Stimulated activated CD8-positive, alpha-beta memory T cell treated with anti-CD3 and anti-CD28 coated beads, Interleukin-15, amount 100 ng/mL, for 48 hours (primary cell): ENCODE data around the gene HESX1.
A peak's percentile ranks its signal among the peaks of the same experiment; 100 is the strongest.

Experiments used
- DNase-seq, 2 donors: peaks; one replicate each; pipeline ENCODE4 v3.0.0-alpha.2; 2020; ENCODE audit warnings: low read depth in 2 of 2

Gene HESX1

GRCh38 chr3:57199895-57200297 is at the start of gene HESX1:
TSS of gene HESX1 (minus strand) at chr3:57199978. CDS start at chr3:57199918, 60 bp downstream.
- no peak for DNase-seq

- DNase-seq, result no peak
Measured at GRCh38 chr3:57244946-57245345, 45.2 kb upstream of the HESX1 start.

DNA sequence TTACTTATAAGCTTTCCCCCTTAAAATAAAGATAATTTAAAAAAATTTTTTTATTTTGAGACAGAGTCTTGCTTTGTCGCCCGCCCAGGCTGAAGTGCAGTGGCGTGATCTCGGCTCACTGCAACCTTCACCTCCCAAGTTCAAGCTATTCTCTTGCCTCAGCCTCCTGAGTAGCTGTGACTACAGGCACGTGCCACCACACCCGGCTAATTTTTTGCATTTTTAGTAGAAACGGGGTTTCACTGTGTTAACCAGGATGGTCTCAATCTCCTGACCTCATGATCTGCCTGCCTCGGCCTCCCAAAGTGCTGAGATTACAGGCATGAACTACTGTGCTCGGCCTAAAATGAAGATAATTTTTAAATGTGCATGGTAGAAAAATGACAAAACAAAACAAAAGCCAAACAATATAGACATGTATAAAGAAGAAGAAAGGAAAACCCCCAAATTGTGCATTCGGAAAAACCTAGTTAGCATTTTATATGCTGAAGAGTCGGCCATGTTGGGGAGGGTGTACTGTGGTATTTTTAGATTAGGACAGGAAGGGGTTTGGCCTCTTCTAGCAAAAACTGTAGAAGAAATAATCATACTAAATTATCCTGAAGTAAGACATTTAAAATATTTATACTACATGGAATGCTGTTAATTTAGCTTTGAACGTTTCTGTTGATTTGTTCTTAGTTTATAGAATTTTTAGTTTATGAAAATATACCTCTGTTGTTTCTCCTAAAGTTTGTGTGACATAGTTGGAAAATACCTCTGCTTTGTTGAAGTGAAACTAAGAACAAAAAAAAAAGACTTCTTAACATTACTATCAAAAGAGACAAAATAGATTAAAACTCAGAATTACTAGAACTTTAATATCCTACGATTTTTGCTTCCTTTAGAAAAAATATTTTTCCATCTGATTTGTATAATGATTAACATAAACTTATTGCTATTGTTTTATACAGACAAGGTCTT is 35.1 kb upstream of the HESX1 start:
- DNase-seq, result no peak

DNA sequence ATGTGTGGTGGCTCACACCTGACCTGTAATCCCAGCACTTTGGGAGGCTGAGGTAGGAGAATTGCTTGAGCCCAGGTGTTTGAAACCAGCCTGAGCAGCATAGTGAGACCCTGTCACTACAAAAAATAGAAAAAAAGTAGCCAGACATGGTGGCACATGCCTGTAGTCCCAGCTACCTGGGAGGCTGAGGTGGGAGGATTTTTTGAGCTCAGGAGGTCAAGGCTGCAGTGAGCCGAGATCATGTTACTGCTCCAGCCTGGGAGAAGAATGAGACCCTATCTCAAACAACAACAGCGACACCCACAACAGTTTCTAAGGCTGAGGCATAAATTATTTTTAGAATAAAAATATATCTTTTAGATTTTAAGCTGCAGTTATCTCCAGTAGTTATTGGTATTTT is 34.0 kb upstream of the HESX1 start:
- DNase-seq, result no peak

GRCh38 chr3:57230006-57230405 is 30.2 kb upstream of the HESX1 start:
- no peak for DNase-seq

DNA sequence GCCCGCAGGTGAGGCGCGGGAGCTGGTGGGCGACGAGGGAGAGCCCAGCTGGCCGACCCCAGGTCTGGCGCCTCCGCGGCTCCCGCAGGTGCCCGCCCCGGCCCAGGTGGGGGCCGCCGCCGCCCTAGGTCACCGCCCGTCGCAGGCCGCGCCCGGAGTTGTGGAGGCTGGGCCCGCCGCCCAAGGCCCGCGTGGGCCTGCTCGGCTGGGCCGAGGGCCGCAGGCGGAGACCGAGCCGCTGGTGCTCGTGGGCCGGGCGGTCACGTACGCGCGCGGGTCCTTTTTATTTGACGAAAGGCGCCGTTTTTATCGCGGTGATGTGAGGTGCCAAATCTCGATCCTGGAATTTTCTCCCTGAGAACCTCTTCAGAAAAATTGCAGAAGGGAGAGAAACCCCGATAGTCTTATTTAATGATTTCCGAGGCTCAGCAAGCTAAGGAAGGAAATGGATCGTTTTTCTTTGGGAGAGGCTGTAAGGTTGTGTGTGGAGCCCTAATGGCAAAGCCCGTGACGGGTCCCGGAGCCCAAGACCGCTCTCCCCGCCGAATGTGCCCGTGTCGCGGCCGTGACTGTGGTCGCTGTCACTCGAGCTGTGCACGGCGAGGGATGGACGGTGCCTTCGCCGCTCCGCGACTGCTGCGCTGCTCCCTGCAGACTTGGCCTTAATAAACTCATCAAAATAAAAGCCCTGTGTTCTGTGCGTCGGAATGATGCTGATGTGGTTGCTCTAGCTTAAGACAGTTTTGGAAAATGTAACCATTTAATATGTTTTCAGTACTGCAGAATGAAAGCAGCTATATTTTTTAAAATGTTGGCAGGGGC is 28.4 kb upstream of the HESX1 start:
- DNase-seq, result peak in 1 of 2 donors; percentile 15

DNA sequence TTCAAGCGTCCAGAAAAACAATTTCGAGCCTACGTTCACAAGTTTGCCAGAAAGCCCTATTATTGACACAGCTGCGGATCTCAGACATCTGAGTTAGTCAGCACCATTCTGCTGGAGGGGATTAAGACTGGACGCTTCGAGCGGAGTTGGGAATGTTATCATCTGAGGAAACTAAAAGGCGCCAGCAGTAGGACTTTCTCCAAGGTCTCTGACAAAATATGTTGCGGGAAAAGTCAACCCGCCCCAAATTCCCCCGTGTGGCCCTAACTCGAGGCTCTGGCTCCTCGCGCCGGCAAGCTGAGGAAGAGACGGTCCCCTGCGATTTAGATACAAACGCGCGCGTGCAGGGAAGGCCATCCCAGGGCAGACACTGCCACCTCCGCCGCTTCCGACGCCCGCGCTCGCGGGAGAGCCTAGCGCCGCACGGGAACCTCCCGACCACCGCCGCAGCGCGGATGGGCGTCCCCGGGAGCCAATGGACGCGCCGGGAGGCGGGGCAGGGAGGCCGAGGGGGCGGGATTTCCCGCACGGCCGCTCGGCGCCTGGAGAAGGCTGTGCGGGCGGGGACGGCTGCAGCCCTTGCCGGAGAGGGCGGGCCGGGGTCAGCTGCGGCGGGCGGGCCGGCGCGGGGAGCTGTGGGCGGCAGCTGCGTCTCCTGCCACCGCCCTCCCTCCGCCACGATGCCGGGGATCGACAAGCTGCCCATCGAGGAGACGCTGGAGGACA is 27.6 kb upstream of the HESX1 start, which contains the start of gene APPL1:
TSS of gene APPL1 (plus strand) at position 526 of the 726 bp plus-strand sequence. CDS start at position 681, 155 bp downstream.
- DNase-seq, result peak; percentile 90

DNA sequence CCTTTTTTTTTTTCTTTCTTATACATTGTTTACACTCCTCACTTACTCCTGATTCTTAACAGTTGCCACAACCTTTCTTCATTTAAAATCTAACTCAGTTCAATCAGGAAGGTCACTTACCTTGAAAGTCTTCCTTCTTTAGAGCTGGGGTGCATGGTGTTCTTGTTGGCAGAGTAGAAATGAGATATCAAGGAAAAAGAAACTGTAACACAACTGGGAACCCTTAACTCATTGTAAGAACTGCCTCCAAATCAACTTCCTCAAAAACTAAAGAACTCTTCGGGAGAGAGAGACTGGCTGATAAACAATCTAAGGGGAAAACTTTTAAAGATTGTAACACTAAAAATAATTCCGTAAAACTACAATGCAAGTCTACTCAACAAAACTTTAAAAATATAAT is 26.4 kb upstream of the HESX1 start:
- DNase-seq, result no peak

- DNase-seq, result no peak
Measured at GRCh38 chr3:57224856-57225255, 25.1 kb upstream of the HESX1 start.

DNA sequence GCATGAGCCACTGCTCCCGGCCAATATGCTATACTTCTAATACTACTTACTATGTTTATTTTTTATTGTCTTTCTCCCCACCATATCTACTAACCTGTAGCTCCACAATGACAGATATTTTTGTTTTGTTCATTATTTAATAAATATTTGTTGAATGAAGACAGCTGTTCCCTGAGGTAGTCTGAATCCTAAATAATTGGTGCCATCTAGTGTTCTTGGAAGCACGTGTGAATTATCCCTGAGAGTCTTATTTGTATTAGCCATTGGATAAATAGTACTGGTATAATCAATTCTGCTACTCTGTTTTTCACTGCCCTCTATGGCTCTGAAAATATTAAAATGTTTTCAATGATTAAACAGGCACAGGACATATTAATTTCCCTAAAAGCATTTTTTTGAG is 22.1 kb upstream of the HESX1 start:
- no peak for DNase-seq

DNA sequence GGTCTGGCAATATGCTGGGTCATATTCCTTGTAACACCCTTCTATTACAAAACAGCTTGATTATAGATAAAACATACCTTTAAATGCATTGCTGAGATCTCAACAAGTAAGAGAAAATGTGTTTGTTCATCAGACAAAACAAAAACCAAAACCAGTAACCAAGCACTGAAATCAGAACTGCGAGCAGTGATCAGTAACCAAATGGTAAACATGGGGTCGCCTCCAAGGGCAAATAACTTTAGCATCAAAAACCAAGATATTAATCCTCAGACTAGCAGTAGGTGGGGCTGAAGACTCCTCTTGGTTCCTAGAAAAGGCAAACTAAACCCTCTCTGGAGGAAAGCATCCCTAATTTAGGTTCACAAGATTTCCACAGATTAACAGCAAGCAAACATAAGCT is 6.6 kb upstream of the HESX1 start:
- DNase-seq, result no peak

GRCh38 chr3:57194641-57195040 is 5.1 kb downstream of the HESX1 start:
- no peak for DNase-seq

DNA sequence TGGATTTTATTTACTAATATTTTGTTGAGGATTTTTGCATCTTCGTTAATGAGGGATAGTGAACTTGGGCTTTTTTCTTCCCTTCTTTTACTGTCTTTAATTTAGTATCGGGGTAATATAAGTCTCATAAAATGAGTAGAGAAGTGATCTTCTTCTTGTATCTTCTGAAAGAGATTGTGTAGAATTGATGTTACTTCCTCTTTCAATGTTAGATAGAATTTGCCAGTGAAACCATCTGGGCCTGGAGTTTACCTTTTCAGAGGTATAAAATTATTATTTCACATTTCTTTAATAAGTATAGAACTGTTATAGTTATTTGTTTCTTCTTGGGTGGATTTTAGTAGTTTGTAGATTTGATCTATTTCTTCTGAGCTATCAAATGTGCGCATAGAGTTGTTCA is 7.8 kb downstream of the HESX1 start:
- DNase-seq, result no peak

GRCh38 chr3:57184526-57184925 is 15.3 kb downstream of the HESX1 start:
- no peak for DNase-seq

DNA sequence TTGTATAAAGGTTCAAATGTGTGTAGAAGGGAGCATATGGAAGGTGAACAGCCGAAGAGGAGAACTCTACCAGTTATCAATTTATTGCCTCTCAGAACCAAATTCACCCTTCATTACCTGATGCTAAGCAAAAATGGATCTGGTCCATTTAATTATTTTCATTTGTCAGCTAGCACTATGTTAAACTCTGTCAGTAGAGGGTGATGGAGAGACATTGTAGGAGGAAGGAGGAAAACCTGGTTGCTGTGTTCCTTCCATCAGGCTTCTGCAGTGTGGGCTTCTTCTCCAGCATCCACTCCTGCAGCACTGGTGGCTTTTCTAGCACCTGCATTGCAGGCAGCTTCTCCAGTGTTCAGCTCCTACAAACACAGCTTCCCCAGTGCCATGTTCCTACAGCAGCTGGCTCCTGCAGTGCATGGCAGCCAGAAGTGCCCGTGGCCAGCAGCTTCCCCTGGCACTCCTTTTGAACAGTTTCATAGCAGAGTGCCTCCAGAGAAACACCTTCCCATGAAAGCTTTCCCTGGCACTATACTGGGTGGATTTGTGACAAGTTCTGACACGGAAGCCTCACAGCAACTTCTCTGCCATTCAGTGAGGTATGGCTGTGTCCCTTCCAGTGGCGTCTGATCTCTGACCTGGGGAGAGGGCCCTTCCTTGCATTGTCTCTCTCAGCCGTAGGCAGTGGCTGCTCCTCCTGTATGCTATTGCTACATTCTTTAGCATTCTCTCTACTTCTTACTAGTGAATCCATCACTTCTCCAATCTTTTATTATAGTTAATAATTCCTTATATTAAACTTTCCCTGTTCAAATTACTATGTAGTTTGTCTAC is 20.0 kb downstream of the HESX1 start:
- no peak for DNase-seq

DNA sequence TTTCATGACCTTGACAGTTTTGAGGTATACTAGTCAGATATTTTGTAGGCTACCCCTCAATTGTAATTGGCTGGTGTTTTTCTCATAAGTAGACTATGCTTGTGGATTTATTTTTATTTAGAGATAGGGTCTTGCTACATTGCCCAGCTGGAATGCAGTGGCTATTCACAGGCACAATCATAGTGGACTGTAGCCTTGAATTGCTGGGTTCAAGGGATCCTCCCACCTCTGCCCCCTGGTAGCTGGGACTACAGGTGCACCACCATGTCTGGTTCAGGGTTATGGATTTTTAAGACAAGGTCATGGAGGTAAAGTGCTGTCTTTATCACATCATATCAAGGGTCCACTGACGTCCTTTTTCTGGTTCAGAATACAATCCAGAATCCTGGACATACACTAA is 23.7 kb downstream of the HESX1 start:
- no peak for DNase-seq

DNA sequence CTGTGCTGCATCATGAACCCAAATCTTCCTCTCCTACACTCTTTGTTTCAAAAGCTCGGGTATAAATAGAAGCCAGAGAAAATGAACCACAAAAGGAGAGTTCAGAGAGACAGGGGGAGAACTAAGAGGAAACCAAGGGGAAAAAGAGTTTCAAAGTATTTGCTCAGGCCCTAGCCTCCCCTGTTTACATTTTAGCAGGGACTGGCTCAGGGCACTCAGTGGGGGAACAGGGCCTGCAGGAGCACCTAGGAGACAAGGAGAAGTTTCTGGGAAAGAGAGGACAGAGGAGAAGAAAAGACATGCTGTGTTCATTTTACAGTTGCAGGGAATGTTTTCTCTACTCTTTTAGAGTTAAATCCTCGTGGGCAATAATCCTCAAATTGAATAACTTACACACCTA is 26.1 kb downstream of the HESX1 start:
- DNase-seq, result no peak

DNA sequence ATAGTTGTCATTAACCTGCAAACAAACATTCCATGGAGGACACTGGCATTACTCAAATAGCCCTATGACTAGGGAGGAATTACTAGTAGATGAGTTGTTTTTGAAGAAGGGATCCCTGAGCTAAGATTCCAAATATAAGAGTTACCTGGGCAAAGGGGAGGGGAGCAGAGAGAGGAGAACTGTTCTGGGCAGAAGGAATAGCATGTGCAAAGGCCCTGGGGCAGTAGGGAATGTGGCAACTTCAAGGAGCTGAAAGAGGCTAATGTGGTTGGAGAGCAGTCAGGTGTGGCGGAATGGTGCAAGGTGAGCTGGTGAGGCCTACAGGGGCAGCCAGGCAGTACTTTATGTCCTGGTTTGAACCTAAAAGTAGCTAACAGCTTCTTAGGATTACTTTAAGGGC is 28.8 kb downstream of the HESX1 start:
- no peak for DNase-seq

DNA sequence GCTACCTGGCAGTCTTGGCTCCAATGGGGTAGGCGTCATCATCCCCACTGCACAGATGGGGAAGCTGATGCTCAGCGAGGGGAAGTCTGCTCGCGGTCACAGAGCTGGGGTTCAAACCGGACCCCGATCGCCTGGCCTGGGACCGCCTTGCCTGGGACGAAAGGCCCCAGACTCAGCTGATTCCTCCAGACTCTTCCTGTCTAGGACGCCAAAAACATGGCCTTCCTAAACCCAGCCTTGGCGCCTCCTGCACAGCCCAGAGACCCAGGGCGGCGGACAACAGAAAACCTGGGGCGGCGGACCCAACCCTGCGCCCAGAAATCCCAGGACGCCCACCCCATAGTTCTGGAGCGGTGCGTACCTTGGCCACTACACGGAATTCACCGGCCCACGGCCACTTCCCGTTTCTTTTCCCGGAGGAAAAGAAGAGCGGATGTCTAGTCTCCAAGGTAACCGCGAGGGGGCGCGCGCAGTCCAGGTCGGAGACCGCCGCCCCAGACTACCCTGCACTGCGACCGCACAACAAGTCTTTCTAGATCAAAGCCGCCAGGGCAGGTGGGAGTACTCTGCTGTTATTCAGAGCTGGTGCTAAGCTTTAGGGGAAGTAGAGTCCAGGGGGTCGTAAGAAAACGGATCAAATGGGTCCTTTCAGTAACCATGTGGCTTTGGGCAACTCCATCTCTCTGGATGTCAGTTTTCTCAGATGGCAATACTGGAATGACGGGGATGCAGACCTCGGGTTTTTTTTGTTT is 29.7 kb downstream of the HESX1 start:
- peak; percentile 46 to 55 for DNase-seq

DNA sequence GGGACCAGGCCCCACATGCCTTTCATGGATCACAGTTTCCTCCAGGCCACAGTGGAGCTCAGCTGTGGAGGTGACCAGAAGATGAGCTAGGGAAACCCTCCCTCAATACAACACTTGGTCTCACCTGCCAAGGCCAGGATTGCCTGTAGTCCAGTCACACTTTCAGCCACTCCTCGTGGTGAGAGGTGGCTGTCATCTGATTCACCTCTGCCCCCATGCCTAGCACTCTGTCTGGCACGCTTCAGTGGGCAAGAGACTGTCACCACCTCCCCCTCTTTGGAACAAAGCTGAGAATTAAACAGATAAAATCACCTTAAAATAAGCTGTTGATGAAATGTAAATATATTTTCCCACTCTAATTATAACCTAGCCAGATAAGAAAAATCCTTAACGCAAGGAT is 30.7 kb downstream of the HESX1 start:
- no peak for DNase-seq
